Upper lobe of left lung (tissue), 6 donors: ENCODE data around the gene GSG1L. TPM values are rescaled to one million over a fixed set of nuclear protein-coding genes. Genes with fewer than 3 reads are reported as not detected.
A peak's percentile ranks its signal among the peaks of the same experiment; 100 is the strongest.

Experiments
- ATAC-seq, 2 donors: fragments of 200-7000 bp; cut with Tn5 transposase; one replicate each; pipeline ENCODE4 v1.9.1; 2022; ENCODE audit warnings: mild to moderate bottlenecking in 2 of 2, moderate library complexity in 2 of 2; ENCODE audit not compliant: low FRiP score in 2 of 2
- DNase-seq, 2 donors: peaks; one replicate each; pipeline ENCODE4 v3.0.0-alpha.2; 2019 to 2020
- H3K27ac ChIP-seq, 4 donors: fragments of 200-600 bp; sonication (generic); one replicate each; pipeline ENCODE4 v1.5.1; 2016 to 2019
- H3K27me3 ChIP-seq, 4 donors: fragments of 200-600 bp; sonication (generic); one replicate each; pipeline ENCODE4 v1.5.1; 2017 to 2019
- H3K36me3 ChIP-seq, 4 donors: fragments of 200-600 bp; sonication (generic); one replicate each; pipeline ENCODE4 v1.5.1; 2016 to 2019
- H3K4me1 ChIP-seq, 4 donors: fragments of 200-600 bp; sonication (generic); one replicate each; pipeline ENCODE4 v1.5.1; 2018 to 2019
- H3K4me3 ChIP-seq, 4 donors: fragments of 200-600 bp; sonication (generic); one replicate each; pipeline ENCODE4 v1.5.1; 2017 to 2019; ENCODE audit warnings: mild to moderate bottlenecking in 2 of 4, moderate library complexity in 1 of 4
- H3K9me3 ChIP-seq, 4 donors: fragments of 200-600 bp; sonication (generic); one replicate each; pipeline ENCODE4 v1.5.1; 2018 to 2019
- EP300 ChIP-seq, 4 donors: sonication (generic); formaldehyde crosslinking; IDR thresholded peaks; one replicate each; pipeline ENCODE4 v1.5.1; 2017; ENCODE audit warnings: antibody characterized with exemption in 4 of 4, control low read depth in 2 of 4
- POLR2A ChIP-seq, 4 donors: fragments of 450-650 bp; IDR thresholded peaks; one replicate each; pipeline ENCODE4 v1.5.1; 2016 to 2017; ENCODE audit warnings: antibody characterized with exemption in 4 of 4, mild to moderate bottlenecking in 2 of 4
- POLR2AphosphoS5 ChIP-seq, 2 donors: sonication (generic); formaldehyde crosslinking; IDR thresholded peaks; one replicate each; pipeline ENCODE4 v1.5.1; 2017; ENCODE audit warnings: antibody characterized with exemption in 2 of 2
- WGBS, 2 donors: methylation state at CpG; one replicate each; pipeline ENCODE4 v1.1.5; 2017 to 2018; 5-methylcytosine and 5-hydroxymethylcytosine counted together
- total RNA-seq, 6 donors: library from RNA; depleted of rRNA in 4 of 6; stranded (reverse); fragments of >200 nt in 4 of 6; gene quantifications; one replicate each; pipeline versions ENCODE4 v1.1.0 to v1.2.1, GENCODE V29; 2016 to 2021
- TF ChIP-seq, protein P1 (sequence below), 6 experiments: fragments of 450-650 bp in 4 of 6; fragments of 200-600 bp in 2 of 6; sonication (generic) in 2 of 6; IDR thresholded peaks; one replicate each; pipeline ENCODE4 v1.5.1; 2016 to 2019; ENCODE audit warnings: antibody characterized with exemption in 6 of 6
- donor health status: DM: no; HTN: no; CAD: no; lungs with moderate emphysema.
- donor health status: DM: no; HTN: yes; CAD: no; lungs with severe emphysema.

The GSG1L gene
- total RNA-seq, 6 donors from 2014 or later: 2.2 TPM; not detected in 5

DNA sequence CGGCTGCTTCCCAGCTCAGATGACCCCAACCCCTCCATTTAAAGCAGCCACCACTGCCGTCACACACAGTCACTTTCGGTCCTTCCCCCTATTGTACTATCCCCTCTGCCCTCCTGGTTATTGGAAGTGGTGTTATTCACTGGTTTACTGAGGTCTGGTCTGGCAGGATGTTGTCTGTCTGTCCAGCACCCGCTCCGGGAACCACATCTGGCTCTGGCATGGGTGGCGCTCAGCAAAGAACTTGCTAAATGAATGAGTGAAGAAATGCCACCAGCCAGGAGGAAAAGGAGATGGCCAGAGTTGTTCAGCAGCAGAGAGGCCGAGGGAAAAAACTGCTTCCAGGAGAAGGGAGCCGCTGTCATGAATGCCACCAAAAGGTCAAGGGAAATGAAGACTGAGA, 161.6 kb downstream of the GSG1L start:
- Histone ChIP-seq H3K27ac (no peak overlapping the region), H3K4me3 (no peak overlapping the region), H3K9me3 (no peaks in the 10 kb centered on the region), H3K36me3 (no peaks in the 10 kb centered on the region), H3K27me3 (no peaks in the 10 kb centered on the region), H3K4me1 (no peaks in the 10 kb centered on the region)
- no peak for DNase-seq
- 67 to 79% methylated on average over 8 of the region's 8 CpGs for WGBS, 2 donors
- no peak for ATAC-seq
- TF ChIP-seq POLR2A (IDR thresholded peaks at IDR 0.05) (no peak), POLR2AphosphoS5 (IDR thresholded peaks at IDR 0.05) (no peak), EP300 (IDR thresholded peaks at IDR 0.05) (no peak)
- TF ChIP-seq, protein P1, sequence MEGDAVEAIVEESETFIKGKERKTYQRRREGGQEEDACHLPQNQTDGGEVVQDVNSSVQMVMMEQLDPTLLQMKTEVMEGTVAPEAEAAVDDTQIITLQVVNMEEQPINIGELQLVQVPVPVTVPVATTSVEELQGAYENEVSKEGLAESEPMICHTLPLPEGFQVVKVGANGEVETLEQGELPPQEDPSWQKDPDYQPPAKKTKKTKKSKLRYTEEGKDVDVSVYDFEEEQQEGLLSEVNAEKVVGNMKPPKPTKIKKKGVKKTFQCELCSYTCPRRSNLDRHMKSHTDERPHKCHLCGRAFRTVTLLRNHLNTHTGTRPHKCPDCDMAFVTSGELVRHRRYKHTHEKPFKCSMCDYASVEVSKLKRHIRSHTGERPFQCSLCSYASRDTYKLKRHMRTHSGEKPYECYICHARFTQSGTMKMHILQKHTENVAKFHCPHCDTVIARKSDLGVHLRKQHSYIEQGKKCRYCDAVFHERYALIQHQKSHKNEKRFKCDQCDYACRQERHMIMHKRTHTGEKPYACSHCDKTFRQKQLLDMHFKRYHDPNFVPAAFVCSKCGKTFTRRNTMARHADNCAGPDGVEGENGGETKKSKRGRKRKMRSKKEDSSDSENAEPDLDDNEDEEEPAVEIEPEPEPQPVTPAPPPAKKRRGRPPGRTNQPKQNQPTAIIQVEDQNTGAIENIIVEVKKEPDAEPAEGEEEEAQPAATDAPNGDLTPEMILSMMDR (IDR thresholded peaks at IDR 0.05): no peak

DNA sequence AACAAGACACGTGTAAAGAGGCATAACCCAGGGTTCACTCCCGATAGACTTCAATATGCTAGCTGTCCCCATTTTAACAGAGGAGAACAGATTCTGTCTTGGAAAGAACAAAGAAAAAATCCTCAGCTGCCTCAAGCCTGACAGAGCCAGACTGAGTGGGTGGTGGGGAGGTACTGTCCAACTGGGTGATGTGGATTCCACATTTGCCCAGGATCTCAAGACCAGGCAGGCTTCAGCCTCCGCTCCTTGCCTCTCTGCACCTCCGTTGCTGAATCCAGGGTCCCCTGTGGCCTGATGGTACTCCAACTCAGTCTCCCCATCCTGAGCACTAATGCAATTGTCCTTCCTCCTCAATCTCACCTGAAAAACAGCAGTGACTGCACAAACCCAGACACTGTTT, 163.8 kb downstream of the GSG1L start:
- Histone ChIP-seq H3K36me3 (no peaks in the 10 kb centered on the region), H3K4me1 (no peaks in the 10 kb centered on the region), H3K27ac (no peak overlapping the region), H3K4me3 (no peak overlapping the region), H3K9me3 (no peaks in the 10 kb centered on the region), H3K27me3 (no peaks in the 10 kb centered on the region)
- no peak for DNase-seq
- ATAC-seq: no peak
- no peak for TF ChIP-seq POLR2A (IDR thresholded peaks at IDR 0.05)
- 78 to 79% methylated on average over 4 of the region's 4 CpGs for WGBS, 2 donors

DNA sequence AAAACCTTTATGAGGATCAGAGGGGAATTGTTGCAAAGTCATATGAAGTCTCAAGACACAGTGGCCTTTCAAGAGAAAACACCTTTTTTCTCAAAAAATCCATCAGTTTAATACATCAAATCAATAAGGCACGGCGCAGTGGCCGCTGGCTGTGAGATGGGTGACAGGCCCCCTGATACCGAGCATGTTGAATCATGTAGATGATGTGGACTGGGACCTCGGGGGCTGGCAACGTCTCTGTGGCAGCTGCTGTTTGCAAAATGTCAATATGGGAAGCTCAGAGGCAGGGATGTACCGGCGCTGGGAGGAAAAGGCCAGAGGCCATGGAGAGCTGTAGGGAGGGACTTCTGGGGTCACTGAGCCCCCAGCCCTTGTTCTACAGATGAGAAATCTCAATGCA, 169.1 kb downstream of the GSG1L start:
- 68 to 72% methylated on average over 8 of the region's 8 CpGs for whole genome bisulfite sequencing, 2 donors
- ATAC-seq (no peak), DNase-seq (no peak)
- H3K9me3 ChIP-seq: no peaks in the 10 kb centered on the region
- H3K27ac ChIP-seq: no peak overlapping the region
- no peaks in the 10 kb centered on the region for H3K36me3 ChIP-seq
- no peak for TF ChIP-seq EP300 (IDR thresholded peaks at IDR 0.05)
- no peak for TF ChIP-seq POLR2AphosphoS5 (IDR thresholded peaks at IDR 0.05)
- TF ChIP-seq, protein P1 (IDR thresholded peaks at IDR 0.05): no peak
- TF ChIP-seq POLR2A (IDR thresholded peaks at IDR 0.05): no peak
- no peaks in the 10 kb centered on the region for H3K27me3 ChIP-seq
- H3K4me1 ChIP-seq: no peaks in the 10 kb centered on the region
- no peak overlapping the region for H3K4me3 ChIP-seq

DNA sequence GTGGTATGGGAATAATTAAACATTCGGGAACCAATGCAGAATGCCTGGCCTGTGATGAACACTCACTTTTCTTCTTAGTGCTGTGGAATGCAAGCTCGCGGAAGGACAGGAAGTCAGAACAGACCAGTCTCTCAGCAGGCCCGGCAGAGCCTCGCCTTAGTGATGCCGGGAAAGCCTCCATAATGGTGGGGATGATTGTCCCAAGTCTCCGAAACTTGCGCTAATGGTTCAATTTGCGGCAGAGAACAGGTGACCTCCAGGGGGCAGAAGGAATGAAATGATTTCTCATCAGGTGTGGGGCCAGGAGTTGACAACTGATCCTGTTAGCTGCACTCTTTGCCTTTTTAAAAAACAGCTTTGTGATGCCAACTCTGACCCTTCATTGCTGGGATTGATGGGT, 170.6 kb downstream of the GSG1L start:
- no peaks in the 10 kb centered on the region for H3K4me1 ChIP-seq
- no peaks in the 10 kb centered on the region for H3K27me3 ChIP-seq
- WGBS, 2 donors: 40 to 46% methylated on average over 9 of the region's 9 CpGs
- no peaks in the 10 kb centered on the region for H3K36me3 ChIP-seq
- DNase-seq (no peak), ATAC-seq (no peak)
- TF ChIP-seq, protein P1 (IDR thresholded peaks at IDR 0.05): no peak
- TF ChIP-seq POLR2A (IDR thresholded peaks at IDR 0.05) (no peak), EP300 (IDR thresholded peaks at IDR 0.05) (no peak), POLR2AphosphoS5 (IDR thresholded peaks at IDR 0.05) (no peak)
- no peak overlapping the region for H3K27ac ChIP-seq
- no peaks in the 10 kb centered on the region for H3K9me3 ChIP-seq
- no peak overlapping the region for H3K4me3 ChIP-seq

DNA sequence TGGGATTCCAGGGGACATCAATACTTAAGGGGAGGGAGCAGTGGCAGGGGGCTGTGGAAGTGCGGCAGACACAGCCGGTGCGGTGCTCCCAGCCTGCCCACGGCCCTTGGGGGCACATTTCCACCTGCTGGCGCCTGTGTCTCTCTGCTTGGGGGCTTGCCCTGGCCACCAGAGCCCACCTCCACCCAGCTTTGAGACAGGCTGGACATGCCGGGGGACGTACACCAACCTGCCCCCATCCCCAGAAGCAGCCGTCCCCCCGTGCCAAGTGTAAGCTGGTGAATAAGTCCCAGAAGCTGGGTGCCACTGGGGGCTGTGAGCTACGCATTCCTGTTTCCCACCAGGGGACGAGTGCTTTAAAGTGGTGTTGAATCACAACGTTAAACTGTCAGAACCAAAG, 172.6 kb downstream of the GSG1L start:
- ATAC-seq (no peak), DNase-seq (peak in 1 of 2 donors; percentile 56)
- WGBS, 2 donors: 38 to 46% methylated on average over 9 to 11 of the region's 12 CpGs
- Histone ChIP-seq H3K9me3 (no peaks in the 10 kb centered on the region), H3K4me3 (no peak overlapping the region), H3K27ac (no peak overlapping the region), H3K4me1 (no peaks in the 10 kb centered on the region), H3K27me3 (no peaks in the 10 kb centered on the region), H3K36me3 (no peaks in the 10 kb centered on the region)
- TF ChIP-seq POLR2AphosphoS5 (IDR thresholded peaks at IDR 0.05) (no peak), EP300 (IDR thresholded peaks at IDR 0.05) (no peak), POLR2A (IDR thresholded peaks at IDR 0.05) (no peak)
- TF ChIP-seq, protein P1 (IDR thresholded peaks at IDR 0.05): no peak
